Suprapubic skin (tissue), 4 donors: ENCODE data around the gene CDKN3.

Experiments used
- CTCF ChIP-seq, 2 donors: fragments of 200-600 bp in 1 of 2; fragments of 450-650 bp in 1 of 2; sonication (generic) in 1 of 2; IDR thresholded peaks; one replicate each; pipeline ENCODE4 v1.5.1; 2016 to 2019; ENCODE audit warnings: antibody characterized with exemption in 2 of 2, mild to moderate bottlenecking in 1 of 2, moderate library complexity in 1 of 2
- POLR2A ChIP-seq, 2 donors: fragments of 450-650 bp; IDR thresholded peaks; one replicate each; pipeline ENCODE4 v1.6.1; 2017; ENCODE audit warnings: antibody characterized with exemption in 2 of 2, mild to moderate bottlenecking in 2 of 2, moderate library complexity in 2 of 2
- POLR2AphosphoS5 ChIP-seq, 3 donors: sonication (generic); formaldehyde crosslinking; IDR thresholded peaks; one replicate each; pipeline ENCODE4 v1.6.1; 2017; ENCODE audit warnings: antibody characterized with exemption in 3 of 3

DNA sequence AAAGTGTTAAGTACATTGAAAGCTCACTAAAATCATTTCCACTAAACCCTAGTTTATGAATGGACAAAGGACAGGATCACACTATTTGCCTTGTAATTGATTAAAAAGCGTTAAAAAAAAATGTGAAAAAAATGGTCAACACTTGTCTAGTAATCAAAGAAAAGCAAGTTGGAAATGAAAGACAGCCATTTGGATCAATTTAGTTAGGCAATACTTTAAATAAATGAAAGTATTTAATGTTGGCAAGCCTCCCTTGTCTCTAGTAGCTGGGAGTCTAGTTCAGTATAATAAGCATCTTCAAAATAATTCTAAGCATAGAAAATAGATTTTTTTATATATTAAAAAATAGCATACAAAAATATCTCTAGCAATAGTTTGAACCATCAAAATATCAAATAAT is 58.6 kb downstream of the CDKN3 start:
- TF ChIP-seq POLR2A (IDR thresholded peaks at IDR 0.05) = no peak
- no peak for TF ChIP-seq CTCF (IDR thresholded peaks at IDR 0.05)
- no peak for TF ChIP-seq POLR2AphosphoS5 (IDR thresholded peaks at IDR 0.05)
